Mucosa of rectum (tissue), 2 donors: ENCODE measurements around the gene SH3BGRL.

Source experiments
- H3K27ac ChIP-seq, 2 donors: one replicate each; pipeline ENCODE4 v1.7.0; 2013; ENCODE audit warnings: inconsistent platforms in 2 of 2, low read depth in 2 of 2, low read length in 2 of 2
- H3K27me3 ChIP-seq, 2 donors: one replicate each; pipeline ENCODE4 v1.7.0; 2013; ENCODE audit warnings: low read length in 2 of 2; ENCODE audit not compliant: control insufficient read depth in 2 of 2, insufficient read depth in 2 of 2
- H3K36me3 ChIP-seq, 2 donors: one replicate each; pipeline ENCODE4 v1.7.0; 2013; ENCODE audit warnings: low read length in 2 of 2; ENCODE audit not compliant: control insufficient read depth in 2 of 2, insufficient read depth in 2 of 2
- H3K4me1 ChIP-seq, 2 donors: one replicate each; pipeline ENCODE4 v1.7.0; 2013; ENCODE audit warnings: low read length in 2 of 2, mild to moderate bottlenecking in 1 of 2; ENCODE audit not compliant: control insufficient read depth in 2 of 2, insufficient read depth in 2 of 2
- H3K4me3 ChIP-seq, 2 donors: one replicate each; pipeline ENCODE4 v1.7.0; 2013; ENCODE audit warnings: low read length in 2 of 2
- H3K9ac ChIP-seq, 2 donors: one replicate each; pipeline ENCODE4 v1.7.0; 2013; ENCODE audit warnings: low read length in 2 of 2, low read depth in 1 of 2, mild to moderate bottlenecking in 1 of 2
- H3K9me3 ChIP-seq, 2 donors: one replicate each; pipeline ENCODE4 v1.7.0; 2013; ENCODE audit warnings: low read length in 2 of 2; ENCODE audit not compliant: control insufficient read depth in 2 of 2
- donor health status: healthy.
- donor health status: Normal muscosa, but diverticular disease.

Gene SH3BGRL

DNA sequence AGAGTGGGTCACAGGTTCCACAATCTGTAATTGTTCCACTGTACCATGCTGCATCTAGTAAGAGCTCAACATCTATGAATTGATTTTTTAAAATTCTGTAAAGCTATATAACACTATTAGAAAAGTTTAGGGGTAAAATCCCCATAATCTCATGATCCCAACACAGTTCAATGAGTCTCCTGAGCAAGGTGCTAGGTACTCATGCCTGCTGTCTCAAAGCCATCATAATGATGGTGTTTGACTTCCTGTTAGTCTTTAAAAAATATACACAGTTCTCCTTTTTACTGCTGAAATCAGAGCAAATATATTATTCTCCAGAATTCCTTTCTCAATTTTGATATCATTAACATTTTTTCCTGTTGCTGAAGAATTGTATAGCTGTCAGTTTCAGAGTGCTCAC, 55.9 kb downstream of the SH3BGRL start:
- H3K27me3 ChIP-seq: no peaks in the 10 kb centered on the region
- H3K4me1 ChIP-seq: no peaks in the 10 kb centered on the region
- no peak overlapping the region for H3K9ac ChIP-seq
- no peak overlapping the region for H3K27ac ChIP-seq
- no peak overlapping the region for H3K4me3 ChIP-seq
- no peaks in the 10 kb centered on the region for H3K36me3 ChIP-seq
- H3K9me3 ChIP-seq: no peaks in the 10 kb centered on the region

DNA sequence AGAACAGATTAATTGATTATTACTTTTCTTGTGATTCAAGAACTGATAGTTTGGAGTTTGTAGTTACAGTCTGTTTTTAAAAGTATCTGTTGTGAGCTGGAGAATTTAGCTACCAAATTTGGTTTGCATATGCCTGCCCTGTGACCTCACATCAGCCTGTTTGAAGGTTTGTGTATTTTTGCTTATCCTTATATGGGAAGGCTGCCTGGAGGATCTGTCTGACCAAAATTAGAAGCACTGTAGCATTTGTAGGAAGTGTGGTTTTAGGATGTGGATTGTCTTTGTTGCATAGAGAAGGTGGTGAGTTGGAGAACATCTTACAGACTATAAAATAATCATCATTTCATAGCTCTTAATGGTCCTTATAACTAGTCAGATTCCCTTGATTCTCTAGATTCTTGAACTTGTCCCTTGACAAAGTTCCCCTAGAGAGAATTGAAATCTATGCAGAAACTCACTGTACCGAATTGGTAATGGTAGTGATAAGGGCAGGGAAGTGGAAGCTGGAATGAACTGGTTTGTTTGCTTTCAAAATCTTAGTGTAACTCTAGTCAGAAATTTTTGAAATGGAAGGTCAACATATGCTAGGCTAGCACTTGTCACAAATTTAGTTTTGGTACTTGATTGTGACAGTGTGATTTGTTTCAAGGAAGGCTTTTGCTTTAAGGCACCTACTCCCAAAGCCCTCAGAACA, 57.3 kb downstream of the SH3BGRL start:
- Histone ChIP-seq H3K4me3 (no peak overlapping the region), H3K9ac (no peak overlapping the region), H3K9me3 (no peaks in the 10 kb centered on the region), H3K27ac (peak overlapping the region; percentile 11 to 12), H3K4me1 (no peaks in the 10 kb centered on the region), H3K36me3 (no peaks in the 10 kb centered on the region), H3K27me3 (no peaks in the 10 kb centered on the region)

DNA sequence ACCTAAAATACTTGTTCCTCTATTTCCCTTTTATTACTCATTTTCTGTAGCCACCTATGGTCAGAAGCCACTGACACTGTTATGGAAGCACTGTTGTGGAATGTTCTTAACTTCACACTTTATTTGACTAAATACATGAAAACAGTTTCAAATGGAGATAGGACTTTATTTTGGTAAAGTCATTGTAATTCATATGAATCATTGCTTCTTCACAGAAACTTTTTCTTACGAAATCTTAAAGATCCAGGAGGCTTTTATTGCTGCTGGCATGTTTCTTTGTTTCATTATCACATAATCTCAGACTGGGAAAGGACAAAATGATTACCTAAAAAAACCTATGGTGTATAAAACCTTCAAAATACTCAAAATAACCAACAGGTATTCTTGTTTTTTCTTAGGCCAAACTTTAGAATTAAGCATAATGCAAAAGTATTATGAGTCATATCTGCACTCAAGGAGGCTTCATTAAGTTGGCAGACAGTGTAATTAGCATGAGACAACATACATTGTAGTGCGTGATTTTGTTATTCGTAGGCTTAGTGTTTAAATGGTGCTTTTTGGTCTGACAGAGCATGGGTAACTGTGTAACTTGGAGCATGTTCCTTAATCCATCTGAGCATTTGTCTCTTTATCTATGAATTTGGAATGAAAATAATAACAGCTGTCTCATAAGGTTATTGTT, 58.0 kb downstream of the SH3BGRL start:
- no peak overlapping the region for H3K4me3 ChIP-seq
- H3K9me3 ChIP-seq: no peaks in the 10 kb centered on the region
- no peak overlapping the region for H3K9ac ChIP-seq
- no peaks in the 10 kb centered on the region for H3K4me1 ChIP-seq
- H3K36me3 ChIP-seq: no peaks in the 10 kb centered on the region
- H3K27ac ChIP-seq: peak overlapping the region; percentile 11 to 12
- H3K27me3 ChIP-seq: no peaks in the 10 kb centered on the region

DNA sequence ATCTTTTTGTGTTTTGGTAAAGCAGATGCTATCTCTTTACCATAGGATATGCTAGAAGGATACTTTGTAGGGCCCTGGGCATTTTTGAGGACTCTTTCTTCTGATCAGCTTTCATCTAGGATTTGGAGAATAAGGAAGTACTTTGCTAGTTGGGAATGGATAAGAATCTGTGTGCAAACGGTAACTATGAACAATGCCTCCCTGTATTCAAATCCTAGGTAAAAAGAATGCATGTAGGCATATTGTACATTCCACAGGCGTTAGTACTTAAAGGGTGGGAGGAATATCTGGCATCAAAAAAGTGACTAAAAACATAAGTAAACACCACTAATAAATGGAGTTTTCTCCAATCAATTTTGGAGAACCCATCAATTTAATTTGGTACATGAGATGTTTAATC, 59.7 kb downstream of the SH3BGRL start:
- Histone ChIP-seq H3K27ac (no peak overlapping the region), H3K9ac (no peak overlapping the region), H3K9me3 (no peaks in the 10 kb centered on the region), H3K4me1 (no peaks in the 10 kb centered on the region), H3K4me3 (no peak overlapping the region), H3K27me3 (no peaks in the 10 kb centered on the region), H3K36me3 (no peaks in the 10 kb centered on the region)

DNA sequence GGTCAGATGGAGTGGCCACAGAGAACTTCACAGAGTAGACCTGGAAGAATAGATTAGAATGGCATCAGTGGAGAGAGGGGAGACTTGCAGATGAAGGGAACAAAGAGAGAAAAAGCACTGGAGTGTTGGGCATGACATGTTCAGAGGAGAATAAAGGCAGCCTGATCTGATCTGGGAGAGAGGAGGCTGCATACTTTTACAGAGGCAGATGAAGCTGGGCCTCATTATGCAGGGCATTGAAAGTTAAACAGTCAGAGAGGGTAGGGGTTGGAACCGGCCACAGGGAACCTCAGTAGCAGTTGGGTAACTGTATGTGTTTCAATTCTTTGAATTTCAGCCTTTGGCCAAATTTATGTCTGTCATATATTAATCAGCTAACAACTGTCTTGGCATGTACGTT, 61.2 kb downstream of the SH3BGRL start:
- Histone ChIP-seq H3K9ac (no peak overlapping the region), H3K27ac (no peak overlapping the region), H3K27me3 (no peaks in the 10 kb centered on the region), H3K36me3 (no peaks in the 10 kb centered on the region), H3K9me3 (no peaks in the 10 kb centered on the region), H3K4me1 (no peaks in the 10 kb centered on the region), H3K4me3 (no peak overlapping the region)

DNA sequence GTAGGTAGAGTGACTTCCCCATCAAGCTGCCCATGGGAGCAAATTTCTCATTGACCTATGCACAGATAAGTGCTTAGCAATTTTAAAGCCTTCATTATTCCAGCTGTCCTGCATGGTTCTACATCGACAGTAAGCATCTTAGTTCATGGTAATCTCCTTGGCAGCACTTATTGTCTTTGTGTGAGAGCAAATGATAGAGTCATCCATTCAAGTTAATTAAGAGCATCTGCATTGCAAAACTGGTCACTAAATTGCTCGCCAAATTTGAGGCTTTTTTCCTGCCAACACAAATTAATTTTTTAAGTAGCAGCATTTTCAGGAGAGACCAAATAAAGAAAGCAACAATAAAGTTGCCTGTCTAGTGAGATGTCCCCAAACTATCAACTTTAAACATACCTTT, 76.7 kb downstream of the SH3BGRL start:
- H3K36me3 ChIP-seq: peaks cover 0 to 7% of the 10 kb centered on the region in 2 donors
- H3K27me3 ChIP-seq: no peaks in the 10 kb centered on the region
- H3K4me3 ChIP-seq: no peak overlapping the region
- no peaks in the 10 kb centered on the region for H3K9me3 ChIP-seq
- no peaks in the 10 kb centered on the region for H3K4me1 ChIP-seq
- no peak overlapping the region for H3K27ac ChIP-seq
- no peak overlapping the region for H3K9ac ChIP-seq

DNA sequence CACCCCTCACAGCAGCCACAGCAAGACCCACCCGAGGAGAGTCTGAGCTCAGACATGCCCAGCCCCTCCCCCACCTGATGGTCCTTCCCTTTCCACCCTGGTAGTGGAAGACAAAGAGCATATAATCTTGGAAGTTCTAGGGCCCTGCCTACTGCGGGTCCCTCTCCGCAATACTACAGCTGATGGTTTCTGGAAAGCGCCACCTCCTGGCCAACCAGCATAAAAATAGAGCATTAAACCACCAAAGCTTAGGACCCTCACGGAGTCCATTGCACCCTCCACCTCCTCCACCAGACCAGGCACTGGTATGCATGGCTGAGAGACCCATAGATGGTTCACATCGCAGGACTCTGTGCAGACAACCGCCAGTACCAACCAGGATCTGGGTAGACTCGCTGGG, 78.2 kb downstream of the SH3BGRL start:
- H3K9ac ChIP-seq: no peak overlapping the region
- H3K9me3 ChIP-seq: no peaks in the 10 kb centered on the region
- H3K27me3 ChIP-seq: no peaks in the 10 kb centered on the region
- peaks cover 0 to 7% of the 10 kb centered on the region in 2 donors for H3K36me3 ChIP-seq
- H3K27ac ChIP-seq: no peak overlapping the region
- no peaks in the 10 kb centered on the region for H3K4me1 ChIP-seq
- H3K4me3 ChIP-seq: no peak overlapping the region

DNA sequence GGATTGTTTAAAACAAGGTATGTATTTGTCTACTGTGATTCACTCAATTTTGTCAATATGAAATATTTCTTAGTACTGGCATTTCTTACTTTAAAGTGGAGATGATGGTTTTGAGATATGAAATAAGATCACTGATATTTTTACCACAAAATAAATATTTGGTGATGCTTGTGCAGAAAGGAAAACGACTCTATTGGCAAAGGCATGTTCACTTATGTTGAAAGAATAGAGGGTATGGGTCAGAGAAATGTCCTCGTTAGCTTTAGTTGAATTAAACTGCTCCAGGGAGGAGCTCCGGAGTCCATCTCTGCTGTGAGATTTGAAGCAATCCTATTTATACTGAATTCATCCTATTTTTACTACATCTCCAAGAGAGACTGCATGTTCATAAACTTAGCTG, 84.2 kb downstream of the SH3BGRL start:
- H3K9ac ChIP-seq: no peak overlapping the region
- H3K4me1 ChIP-seq: no peaks in the 10 kb centered on the region
- H3K36me3 ChIP-seq: no peaks in the 10 kb centered on the region
- H3K9me3 ChIP-seq: peaks cover 0 to under 1% of the 10 kb centered on the region in 2 donors
- H3K27ac ChIP-seq: no peak overlapping the region
- H3K4me3 ChIP-seq: no peak overlapping the region
- no peaks in the 10 kb centered on the region for H3K27me3 ChIP-seq

DNA sequence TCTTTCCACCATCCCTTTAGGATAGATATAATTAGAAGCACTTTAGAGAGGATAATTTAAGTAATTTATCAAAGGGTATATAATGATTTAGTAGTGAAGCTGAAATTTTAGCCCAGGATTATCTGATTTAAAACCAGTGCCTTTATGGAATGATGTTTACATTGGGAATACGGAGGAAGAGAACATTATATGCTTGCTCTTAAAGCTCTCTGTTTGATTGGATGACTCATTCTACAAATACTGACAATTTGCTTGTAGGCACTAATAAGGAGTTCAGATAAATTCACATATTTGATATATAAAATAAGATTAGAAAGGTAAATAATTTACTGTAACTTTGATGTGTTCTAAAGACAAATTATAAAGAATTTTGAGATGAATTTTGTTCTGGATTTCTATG, 84.7 kb downstream of the SH3BGRL start:
- no peak overlapping the region for H3K9ac ChIP-seq
- no peak overlapping the region for H3K4me3 ChIP-seq
- no peaks in the 10 kb centered on the region for H3K4me1 ChIP-seq

DNA sequence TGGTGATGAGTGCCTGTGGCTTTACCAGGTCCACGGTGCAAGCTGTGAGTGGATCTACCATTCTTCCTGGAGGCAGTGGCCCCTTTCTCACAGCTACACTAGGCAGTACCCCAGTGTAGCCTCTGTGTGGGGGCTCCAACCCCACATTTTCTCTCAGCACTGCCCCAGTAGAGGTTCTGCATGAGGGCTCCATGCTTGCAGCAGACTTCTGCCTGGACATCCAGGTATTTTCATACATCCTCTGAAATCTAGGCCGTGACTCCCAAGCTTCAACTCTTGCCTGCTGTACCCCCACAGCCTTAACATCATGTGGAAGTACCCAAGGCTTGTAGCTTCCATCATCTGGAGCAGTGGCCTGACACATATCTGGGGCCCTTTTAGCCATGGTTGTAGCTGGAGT, 90.1 kb downstream of the SH3BGRL start:
- Histone ChIP-seq H3K4me1 (no peaks in the 10 kb centered on the region), H3K9ac (no peak overlapping the region), H3K4me3 (no peak overlapping the region), H3K9me3 (peaks cover 0 to 7% of the 10 kb centered on the region in 2 donors), H3K36me3 (no peaks in the 10 kb centered on the region), H3K27ac (no peak overlapping the region), H3K27me3 (no peaks in the 10 kb centered on the region)

More for the DNA sequence above, 84.7 kb downstream of the SH3BGRL start:
- H3K9me3 ChIP-seq: peaks cover 0 to 2% of the 10 kb centered on the region in 2 donors
- no peaks in the 10 kb centered on the region for H3K36me3 ChIP-seq
- H3K27me3 ChIP-seq: no peaks in the 10 kb centered on the region
- H3K27ac ChIP-seq: no peak overlapping the region
